Subcutaneous adipose tissue (tissue), 4 donors: ENCODE measurements around the gene C2CD4B. TPM values are rescaled to one million over a fixed set of nuclear protein-coding genes. Genes with fewer than 3 reads are reported as not detected.

Experiments used
- total RNA-seq, 4 donors: library from RNA; depleted of rRNA; stranded (reverse); fragments of >200 nt; gene quantifications; one replicate each; pipeline ENCODE4 v1.1.0, GENCODE V29; 2016
- TF ChIP-seq, protein P1 (sequence below): fragments of 450-650 bp; IDR thresholded peaks from one replicate; pipeline ENCODE4 v1.5.1; 2016; ENCODE audit warnings: low read depth, mild to moderate bottlenecking, control low read depth, antibody characterized with exemption, moderate library complexity

C2CD4B gene, protein sequence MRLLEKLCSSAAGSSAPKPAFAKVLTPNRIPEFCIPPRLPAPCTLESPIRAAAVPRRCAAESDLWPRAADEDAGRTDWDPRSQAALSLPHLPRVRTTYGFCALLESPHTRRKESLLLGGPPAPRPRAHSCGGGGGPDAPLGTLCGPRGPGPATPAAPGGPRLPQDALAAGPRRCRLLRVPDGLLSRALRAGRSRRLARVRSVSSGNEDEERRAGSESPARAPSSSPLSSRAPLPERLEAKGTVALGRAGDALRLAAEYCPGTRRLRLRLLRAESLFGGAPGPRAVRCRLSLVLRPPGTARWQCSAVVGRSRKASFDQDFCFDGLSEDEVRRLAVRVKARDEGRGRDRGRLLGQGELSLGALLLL
- 1 to 10 TPM in 2 of 4 donors, not detected in 2; 1.1 to 1.7 TPM for total RNA-seq

DNA sequence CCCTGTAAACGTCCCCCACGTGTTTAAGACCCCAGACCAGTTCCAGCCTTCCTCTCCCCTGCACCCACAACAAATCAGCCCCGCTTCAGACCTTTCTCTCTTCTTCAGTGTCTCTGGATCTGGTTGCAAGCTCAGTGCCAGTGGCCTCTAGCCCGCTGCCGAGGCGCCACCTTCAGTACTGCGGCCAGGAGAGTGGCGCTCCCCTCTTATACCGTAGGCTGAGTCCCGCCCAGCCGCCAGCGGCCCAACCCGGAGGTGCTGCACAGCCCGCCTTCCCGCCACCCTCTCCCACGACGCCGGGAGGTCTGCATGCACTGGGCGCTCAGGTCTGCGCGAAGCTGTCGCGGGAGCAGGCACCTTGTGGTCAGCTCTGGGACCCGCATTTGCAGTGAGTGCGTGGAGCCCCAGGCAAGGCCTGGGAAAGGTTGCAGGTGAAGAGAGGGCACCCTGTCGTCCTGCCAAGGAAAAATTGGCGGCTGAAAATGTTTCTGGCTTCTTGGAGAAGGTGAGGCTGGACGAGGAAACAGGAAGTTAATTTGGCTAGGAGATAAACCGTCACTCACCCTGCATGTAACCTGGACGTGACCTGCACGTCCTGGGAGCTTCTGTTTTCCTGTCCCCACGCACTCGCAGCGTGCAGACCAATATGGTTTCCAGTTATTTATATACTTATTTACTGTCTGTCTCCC lies at the start of gene C2CD4B:
TSS of gene C2CD4B (minus strand) at position 182 of the 689 bp plus-strand sequence. CDS start 301 bp downstream, outside the sequence.
- TF ChIP-seq, protein P1, sequence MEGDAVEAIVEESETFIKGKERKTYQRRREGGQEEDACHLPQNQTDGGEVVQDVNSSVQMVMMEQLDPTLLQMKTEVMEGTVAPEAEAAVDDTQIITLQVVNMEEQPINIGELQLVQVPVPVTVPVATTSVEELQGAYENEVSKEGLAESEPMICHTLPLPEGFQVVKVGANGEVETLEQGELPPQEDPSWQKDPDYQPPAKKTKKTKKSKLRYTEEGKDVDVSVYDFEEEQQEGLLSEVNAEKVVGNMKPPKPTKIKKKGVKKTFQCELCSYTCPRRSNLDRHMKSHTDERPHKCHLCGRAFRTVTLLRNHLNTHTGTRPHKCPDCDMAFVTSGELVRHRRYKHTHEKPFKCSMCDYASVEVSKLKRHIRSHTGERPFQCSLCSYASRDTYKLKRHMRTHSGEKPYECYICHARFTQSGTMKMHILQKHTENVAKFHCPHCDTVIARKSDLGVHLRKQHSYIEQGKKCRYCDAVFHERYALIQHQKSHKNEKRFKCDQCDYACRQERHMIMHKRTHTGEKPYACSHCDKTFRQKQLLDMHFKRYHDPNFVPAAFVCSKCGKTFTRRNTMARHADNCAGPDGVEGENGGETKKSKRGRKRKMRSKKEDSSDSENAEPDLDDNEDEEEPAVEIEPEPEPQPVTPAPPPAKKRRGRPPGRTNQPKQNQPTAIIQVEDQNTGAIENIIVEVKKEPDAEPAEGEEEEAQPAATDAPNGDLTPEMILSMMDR = no peak

DNA sequence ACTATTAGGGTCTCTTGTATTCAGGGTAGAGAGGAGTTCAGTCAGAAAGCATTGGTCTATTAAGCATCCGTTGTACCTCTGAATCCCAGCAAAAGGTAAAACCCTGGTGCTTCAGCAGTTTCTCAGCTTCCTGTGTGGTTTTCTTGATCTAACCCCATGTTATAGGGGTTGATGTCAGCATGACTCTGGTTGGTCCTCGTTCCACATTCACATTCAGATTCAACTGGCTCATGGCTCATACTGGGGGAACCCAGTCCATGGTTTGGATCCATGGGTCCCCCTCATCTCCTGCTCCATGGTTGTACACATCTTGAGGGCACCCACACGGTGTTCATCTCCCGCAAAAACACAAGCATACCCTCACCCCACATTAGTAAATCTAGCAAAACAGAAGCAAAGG lies 47.7 kb upstream of the C2CD4B start:
- TF ChIP-seq, protein P1 = no peak

DNA sequence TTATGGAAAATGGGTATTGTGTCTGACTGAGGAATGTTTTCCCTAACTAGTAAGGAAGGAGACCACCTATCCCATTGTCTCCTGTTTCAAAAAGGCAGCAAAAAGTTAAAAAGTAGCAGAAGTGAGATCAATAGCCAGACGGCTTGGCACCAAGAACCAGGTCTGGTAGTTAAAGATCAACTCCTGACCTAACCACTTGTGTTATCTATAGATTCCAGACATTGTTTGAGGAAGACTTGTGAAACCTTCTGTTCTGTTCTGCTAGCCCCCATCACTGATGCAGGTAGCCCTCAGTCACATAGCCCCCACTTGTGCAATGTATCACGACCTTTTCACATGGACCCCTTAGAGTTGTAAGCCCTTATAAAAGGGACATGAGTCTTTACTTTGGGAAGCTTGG lies 46.3 kb upstream of the C2CD4B start:
- TF ChIP-seq, protein P1 = no peak

DNA sequence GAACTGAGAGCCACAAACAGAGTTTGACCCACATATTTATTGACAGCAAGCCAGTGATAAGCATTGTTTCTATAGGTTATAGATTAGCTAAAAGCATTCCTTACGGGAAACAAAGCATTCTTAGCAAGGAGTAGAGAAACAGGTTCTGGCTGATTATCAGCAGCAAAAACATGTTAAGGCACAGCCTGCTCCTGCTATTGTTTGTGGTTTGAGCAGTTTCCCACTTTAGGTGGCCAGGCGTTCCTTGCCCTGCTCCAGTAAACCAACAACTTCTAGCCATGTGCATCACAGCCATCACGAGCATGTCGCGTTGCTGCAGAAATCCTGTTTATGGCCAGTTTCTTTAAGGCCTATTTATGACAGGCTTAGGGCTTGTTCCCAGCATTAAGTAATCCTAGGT lies 44.7 kb upstream of the C2CD4B start:
- TF ChIP-seq, protein P1 = no peak

DNA sequence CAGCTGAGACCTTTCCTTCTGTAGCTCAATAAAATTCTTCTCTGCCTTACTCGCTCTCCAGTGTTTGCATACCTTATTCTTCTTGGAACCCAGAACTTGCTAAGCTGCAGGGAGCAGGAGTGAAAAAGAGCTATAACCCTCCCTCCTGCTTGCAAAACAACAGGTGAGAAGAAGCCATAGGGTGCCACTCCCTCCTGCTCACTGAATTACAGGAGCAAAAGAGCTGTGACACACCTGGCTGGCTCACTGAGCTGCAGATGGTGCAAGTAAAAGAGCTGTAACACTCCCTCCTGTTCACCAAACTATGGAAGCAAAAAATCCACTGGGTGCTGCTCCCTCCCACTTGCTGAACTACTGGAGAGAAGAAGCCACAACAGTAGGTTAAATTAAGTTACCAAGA lies 44.2 kb upstream of the C2CD4B start:
- TF ChIP-seq, protein P1 = no peak

DNA sequence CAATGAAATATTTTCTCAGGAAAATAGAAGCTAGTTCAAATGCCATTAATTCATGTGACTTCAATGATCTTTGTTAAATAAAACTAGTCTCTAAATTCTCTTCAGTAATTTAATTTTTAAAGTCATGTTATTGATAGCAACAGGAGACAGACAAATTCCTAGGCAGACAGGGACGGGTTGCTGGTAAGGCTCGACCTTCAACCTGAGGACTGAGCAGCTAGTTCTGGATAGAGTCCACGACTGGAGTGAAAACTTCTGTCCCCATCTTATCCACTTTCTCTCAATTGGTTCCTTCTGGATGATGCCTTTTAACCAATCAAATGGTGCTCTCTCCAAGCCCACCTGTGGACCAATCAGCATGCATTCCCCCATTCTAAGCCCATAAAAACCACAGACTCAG lies 43.8 kb upstream of the C2CD4B start:
- TF ChIP-seq, protein P1 = no peak

DNA sequence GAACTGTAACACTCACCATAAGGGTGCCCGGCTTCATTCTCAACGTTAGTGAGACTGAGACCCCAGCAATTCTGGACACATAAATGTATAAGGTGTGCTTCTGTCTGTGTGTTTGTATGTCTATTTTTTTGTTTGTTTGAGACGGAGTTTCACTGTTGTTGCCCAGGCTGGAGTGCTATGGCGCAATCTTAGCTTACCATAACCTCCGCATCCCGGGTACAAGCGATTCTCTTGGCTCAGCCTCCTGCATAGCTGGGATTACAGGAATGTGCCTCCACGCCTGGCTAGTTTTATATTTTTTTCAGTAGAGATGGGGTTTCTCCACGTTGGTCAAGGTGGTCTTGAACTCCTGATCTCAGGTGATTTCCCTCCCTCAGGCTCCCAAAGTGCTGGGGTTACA lies 43.3 kb upstream of the C2CD4B start:
- TF ChIP-seq, protein P1 = no peak
